Heart right ventricle (tissue), 16 donors: ENCODE data around the gene RTL3. TPM values are rescaled to one million over a fixed set of nuclear protein-coding genes. Genes with fewer than 3 reads are reported as not detected.

Experiments used
- ATAC-seq, 8 donors: fragments of 200-7000 bp; cut with Tn5 transposase; one replicate each; pipeline ENCODE4 v1.9.1; 2020; ENCODE audit warnings: mild to moderate bottlenecking in 8 of 8, moderate library complexity in 8 of 8, moderate number of reproducible peaks in 1 of 8
- DNase-seq, 2 donors: peaks; one replicate each; pipeline ENCODE4 v3.0.0-alpha.2; 2020
- H3K27ac ChIP-seq, 10 donors: fragments of 200-600 bp; sonication (generic) in 2 of 10; one replicate each; pipeline versions ENCODE4 v1.5.0 to v1.8.0; 2020 to 2022; ENCODE audit warnings: mild to moderate bottlenecking in 3 of 10
- H3K27me3 ChIP-seq, 7 donors: fragments of 200-600 bp; one replicate each; pipeline ENCODE4 v1.8.0; 2021 to 2022; ENCODE audit warnings: mild to moderate bottlenecking in 2 of 7
- H3K36me3 ChIP-seq, 9 donors: fragments of 200-600 bp; sonication (generic) in 1 of 9; one replicate each; pipeline versions ENCODE4 v1.5.0 to v1.8.0; 2020 to 2022; ENCODE audit warnings: mild to moderate bottlenecking in 2 of 9
- H3K4me1 ChIP-seq, 9 donors: fragments of 200-600 bp; sonication (generic) in 1 of 9; one replicate each; pipeline versions ENCODE4 v1.5.0 to v1.8.0; 2020 to 2022; ENCODE audit warnings: mild to moderate bottlenecking in 4 of 9
- H3K4me3 ChIP-seq, 10 donors: fragments of 200-600 bp; sonication (generic) in 2 of 10; one replicate each; pipeline versions ENCODE4 v1.5.0 to v1.8.0; 2020 to 2022; ENCODE audit warnings: mild to moderate bottlenecking in 7 of 10, moderate library complexity in 2 of 10
- H3K9me3 ChIP-seq, 11 donors: fragments of 200-600 bp in 10 of 11; sonication (generic) in 2 of 11; one replicate each; pipeline versions ENCODE4 v1.5.0 to v1.8.0; 2013 to 2022; ENCODE audit warnings: mild to moderate bottlenecking in 2 of 11, control low read depth in 1 of 11, moderate library complexity in 1 of 11
- CTCF ChIP-seq, 9 donors: fragments of 200-600 bp; sonication (generic) in 2 of 9; IDR thresholded peaks; one replicate each; pipeline versions ENCODE4 v1.5.0 to v1.8.0; 2021 to 2022; ENCODE audit warnings: antibody characterized with exemption in 9 of 9, mild to moderate bottlenecking in 5 of 9, moderate library complexity in 1 of 9
- WGBS, 2 donors: extraction: QIAGEN DNeasy Blood & Tissue Kit; methylation state at CpG; one replicate each; pipeline ENCODE4 v1.1.7; 2013; ENCODE audit warnings: inconsistent platforms in 1 of 2; 5-methylcytosine and 5-hydroxymethylcytosine counted together
- intact Hi-C, 10 donors: fragments of 100-400 bp; cut with DNase I; formaldehyde crosslinking; loops; one replicate each; pipeline versions ENCODE4 v1.11.1 to v1.14.2; 2022
- polyA plus RNA-seq, 2 donors: library from polyadenylated mRNA; stranded (reverse); fragments of 200-250 nt; gene quantifications; one replicate each; pipeline ENCODE4 v1.2.3, GENCODE V29; 2013
- total RNA-seq, 10 donors: library from RNA; stranded (reverse); fragmentation: NEBNext Ultra II Directional in 3 of 10; extraction: Animal tissue kit (Norgen Biotek cat#: 25700) in 3 of 10; gene quantifications; one replicate each; pipeline versions ENCODE4 v1.2.1 to v1.2.4, GENCODE V29; 2021 to 2023
- donor health status: Arrhythmogenic right ventricular cardiomyopathy.
- donor health status: ischemic (EF 13 %, LVEDD 7.1; RV severe dilation, severe dysfunction).
- donor health status: healthy with polysubstance abuse.
- donor health status: DM: no; HTN: yes; CAD: no.
- donor health status: DM: no; HTN: no; CAD: no.
- donor health status: ischemic (EF 25% LVEDD 6.9; RV normal size, moderate dysfunction).
- donor health status: ischemic (EF 25% LVEDD 5.7; RV mildly dilated, moderate dysfunction).
- donor health status: healthy.
- donor health status: DM: yes; HTN: yes; CAD: no.
- donor health status: Ischemic cardiomyopathy.
- donor health status: ischemic (EF 35%, LVEDD 5.7; RV mildly dilated, moderate dysfunction).
- donor health status: nonischemic (EF 11% LVEDD 7.7; RV severe dilation, severe dysfunction).
- donor health status: DM: yes; HTN: yes; CAD: no.
- donor health status: PGD.
- donor health status: ischemic (EF 29% LVEDD 5.4; RV normal size, mild dysfunction).
- donor health status: nonischemic (EF 23%, LVEDD 6.1; RV moderate dilation, normal function).

RTL3 gene
- total and polyA plus RNA-seq, 12 donors = 0.01 to 0.59 (median 0.19) TPM; not detected in 5

GRCh38 chrX:78655642-78656041 is 3.5 kb downstream of the RTL3 start:
- Histone ChIP-seq H3K27me3 (peaks cover 0 to 7% (median 0%) of the 10 kb centered on the region in 7 donors), H3K36me3 (no peaks in the 10 kb centered on the region), H3K4me3 (no peak overlapping the region), H3K9me3 (no peaks in the 10 kb centered on the region), H3K27ac (no peak overlapping the region), H3K4me1 (peaks cover 0 to 25% (median 0%) of the 10 kb centered on the region in 9 donors)
- TF ChIP-seq CTCF (IDR thresholded peaks at IDR 0.05) = no peak
- ATAC-seq (no peak), DNase-seq (no peak)
- WGBS, 2 donors = 89 to 92% methylated on average over 1 of the region's 1 CpG
- intact Hi-C loops = no loop called here

GRCh38 chrX:78653118-78653822 is 5.9 kb downstream of the RTL3 start:
- DNase-seq (no peak), ATAC-seq (peak in 2 of 8 donors; percentile 33 to 55)
- no peak for TF ChIP-seq CTCF (IDR thresholded peaks at IDR 0.05)
- 22 to 30% methylated on average over 3 of the region's 3 CpGs for WGBS, 2 donors
- intact Hi-C loops = no loop called here
- peaks cover 0 to 4% (median 0%) of the 10 kb centered on the region in 11 donors for H3K9me3 ChIP-seq
- peaks cover 0 to 29% (median 0%) of the 10 kb centered on the region in 9 donors for H3K4me1 ChIP-seq
- H3K4me3 ChIP-seq = no peak overlapping the region
- no peaks in the 10 kb centered on the region for H3K36me3 ChIP-seq
- H3K27ac ChIP-seq = peak overlapping the region in 1 of 10 donors; percentile 36
- H3K27me3 ChIP-seq = peaks cover 0 to 7% (median 0%) of the 10 kb centered on the region in 7 donors

- ATAC-seq (no peak), DNase-seq (no peak)
- TF ChIP-seq CTCF (IDR thresholded peaks at IDR 0.05) = no peak
- H3K9me3 ChIP-seq = peaks cover 0 to 16% (median 0%) of the 10 kb centered on the region in 11 donors
- no peak overlapping the region for H3K4me3 ChIP-seq
- 62 to 66% methylated on average over 5 of the region's 5 CpGs for whole genome bisulfite sequencing, 2 donors
- H3K27me3 ChIP-seq = no peaks in the 10 kb centered on the region
- intact Hi-C loops = no loop called here
- H3K27ac ChIP-seq = no peak overlapping the region
- H3K36me3 ChIP-seq = no peaks in the 10 kb centered on the region
- peaks cover 0 to 29% (median 0%) of the 10 kb centered on the region in 9 donors for H3K4me1 ChIP-seq
Observed at GRCh38 chrX:78650906-78651437, 8.2 kb downstream of the RTL3 start.

- no peak for ATAC-seq
- 97 to 100% methylated on average over 1 of the region's 1 CpG for WGBS, 2 donors
Observed at GRCh38 chrX:78643874-78644273, 15.3 kb downstream of the RTL3 start.

More at GRCh38 chrX:78643874-78644273, 15.3 kb downstream of the RTL3 start:
- Histone ChIP-seq H3K9me3 (peaks cover 0 to 38% (median 0%) of the 10 kb centered on the region in 11 donors), H3K36me3 (no peaks in the 10 kb centered on the region), H3K27me3 (peaks cover 0 to 17% (median 0%) of the 10 kb centered on the region in 7 donors), H3K4me3 (no peak overlapping the region), H3K27ac (no peak overlapping the region), H3K4me1 (no peaks in the 10 kb centered on the region)
- intact Hi-C loops = no loop called here
- no peak for TF ChIP-seq CTCF (IDR thresholded peaks at IDR 0.05)
- DNase-seq = no peak
